Measurements from ENCODE around the gene RPE.

RPE gene

GRCh38 chr2:210028178-210028577, 25.7 kb downstream of the RPE start:
- no peak for DNase-seq
- Histone ChIP-seq H3K9me3 (no peaks in the 10 kb centered on the region), H3K36me3 (peaks cover 8% of the 10 kb centered on the region), H3K27me3 (no peaks in the 10 kb centered on the region), H3K4me3 (ENCODE audit: low read depth, low read length) (no peak overlapping the region), H3K4me1 (no peaks in the 10 kb centered on the region)
- TF ChIP-seq, protein P1, sequence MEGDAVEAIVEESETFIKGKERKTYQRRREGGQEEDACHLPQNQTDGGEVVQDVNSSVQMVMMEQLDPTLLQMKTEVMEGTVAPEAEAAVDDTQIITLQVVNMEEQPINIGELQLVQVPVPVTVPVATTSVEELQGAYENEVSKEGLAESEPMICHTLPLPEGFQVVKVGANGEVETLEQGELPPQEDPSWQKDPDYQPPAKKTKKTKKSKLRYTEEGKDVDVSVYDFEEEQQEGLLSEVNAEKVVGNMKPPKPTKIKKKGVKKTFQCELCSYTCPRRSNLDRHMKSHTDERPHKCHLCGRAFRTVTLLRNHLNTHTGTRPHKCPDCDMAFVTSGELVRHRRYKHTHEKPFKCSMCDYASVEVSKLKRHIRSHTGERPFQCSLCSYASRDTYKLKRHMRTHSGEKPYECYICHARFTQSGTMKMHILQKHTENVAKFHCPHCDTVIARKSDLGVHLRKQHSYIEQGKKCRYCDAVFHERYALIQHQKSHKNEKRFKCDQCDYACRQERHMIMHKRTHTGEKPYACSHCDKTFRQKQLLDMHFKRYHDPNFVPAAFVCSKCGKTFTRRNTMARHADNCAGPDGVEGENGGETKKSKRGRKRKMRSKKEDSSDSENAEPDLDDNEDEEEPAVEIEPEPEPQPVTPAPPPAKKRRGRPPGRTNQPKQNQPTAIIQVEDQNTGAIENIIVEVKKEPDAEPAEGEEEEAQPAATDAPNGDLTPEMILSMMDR (IDR thresholded peaks at IDR 0.05; ENCODE audit: low read depth, low read length), result no peak

DNA sequence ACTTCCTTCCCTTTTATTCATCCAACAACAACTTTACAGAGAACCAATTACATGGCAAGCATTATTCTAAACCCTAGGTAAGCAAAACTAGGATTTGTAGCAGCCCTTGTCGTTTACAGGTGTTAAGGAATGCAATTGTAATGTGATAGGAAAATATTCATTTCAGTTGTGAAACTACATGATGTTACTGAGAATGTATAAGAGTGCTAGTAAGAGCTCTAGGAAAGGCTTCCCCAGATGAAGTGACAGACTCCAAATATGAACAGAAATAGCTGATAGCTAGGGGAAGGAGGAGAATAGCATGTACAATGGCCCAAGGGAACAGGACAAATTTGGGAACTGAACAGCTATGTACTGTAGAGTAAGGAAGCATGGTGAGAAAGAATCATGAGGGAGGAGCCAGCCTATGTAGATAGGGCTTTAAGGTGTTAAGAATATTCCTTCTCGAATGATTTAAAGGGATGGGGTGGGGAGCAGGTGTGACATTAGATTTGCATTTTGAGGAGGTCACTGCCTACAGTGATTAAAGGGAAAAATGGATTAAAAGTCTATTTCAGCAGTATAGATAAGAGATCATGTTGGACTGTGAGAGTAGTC, 31.7 kb downstream of the RPE start:
- Histone ChIP-seq H3K36me3 (no peaks in the 10 kb centered on the region), H3K4me1 (no peaks in the 10 kb centered on the region), H3K4me3 (ENCODE audit: low read depth, low read length) (no peak overlapping the region), H3K9me3 (no peaks in the 10 kb centered on the region), H3K27me3 (no peaks in the 10 kb centered on the region)
- TF ChIP-seq, protein P1 (IDR thresholded peaks at IDR 0.05; ENCODE audit: low read depth, low read length), result no peak
- no peak for DNase-seq

GRCh38 chr2:210035679-210036078, 33.2 kb downstream of the RPE start:
- H3K4me3 ChIP-seq (ENCODE audit: low read depth, low read length), result no peak overlapping the region
- DNase-seq, result no peak
- no peaks in the 10 kb centered on the region for H3K4me1 ChIP-seq
- H3K27me3 ChIP-seq, result no peaks in the 10 kb centered on the region
- TF ChIP-seq, protein P1 (IDR thresholded peaks at IDR 0.05; ENCODE audit: low read depth, low read length), result no peak
- H3K36me3 ChIP-seq, result no peaks in the 10 kb centered on the region
- H3K9me3 ChIP-seq, result no peaks in the 10 kb centered on the region

DNA sequence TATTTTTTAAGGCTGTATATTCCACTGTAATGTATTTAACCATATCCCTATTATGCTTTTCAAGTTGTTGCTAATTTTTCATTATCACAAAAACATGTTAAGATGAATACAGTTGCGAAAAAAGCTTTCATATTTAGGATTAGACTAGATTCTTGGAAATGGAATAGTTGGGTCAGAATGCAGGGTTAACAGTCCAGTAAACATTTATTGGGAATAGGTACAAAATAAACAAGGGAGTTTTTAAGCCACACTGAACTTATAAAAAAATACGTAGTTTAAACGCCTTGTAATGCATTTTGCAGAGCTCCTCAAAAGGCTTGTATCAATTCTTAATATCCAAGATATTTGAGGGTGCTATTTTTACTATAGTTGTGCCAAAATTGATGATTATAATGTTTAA, 35.6 kb downstream of the RPE start:
- TF ChIP-seq, protein P1 (IDR thresholded peaks at IDR 0.05; ENCODE audit: low read depth, low read length), result no peak
- no peaks in the 10 kb centered on the region for H3K27me3 ChIP-seq
- H3K36me3 ChIP-seq, result no peaks in the 10 kb centered on the region
- H3K4me3 ChIP-seq (ENCODE audit: low read depth, low read length), result no peak overlapping the region
- H3K9me3 ChIP-seq, result no peaks in the 10 kb centered on the region
- no peak for DNase-seq
- H3K4me1 ChIP-seq, result no peaks in the 10 kb centered on the region

- H3K4me3 ChIP-seq (ENCODE audit: low read depth, low read length), result no peak overlapping the region
- H3K9me3 ChIP-seq, result no peaks in the 10 kb centered on the region
- TF ChIP-seq, protein P1 (IDR thresholded peaks at IDR 0.05; ENCODE audit: low read depth, low read length), result no peak
- H3K4me1 ChIP-seq, result no peaks in the 10 kb centered on the region
- DNase-seq, result no peak
- no peaks in the 10 kb centered on the region for H3K36me3 ChIP-seq
- H3K27me3 ChIP-seq, result no peaks in the 10 kb centered on the region
Observed at GRCh38 chr2:210046851-210047500, 44.5 kb downstream of the RPE start.

GRCh38 chr2:210049831-210050230, 47.4 kb downstream of the RPE start:
- H3K9me3 ChIP-seq, result no peaks in the 10 kb centered on the region
- TF ChIP-seq, protein P1 (IDR thresholded peaks at IDR 0.05; ENCODE audit: low read depth, low read length), result no peak
- H3K4me1 ChIP-seq, result no peaks in the 10 kb centered on the region
- no peak for DNase-seq
- no peaks in the 10 kb centered on the region for H3K36me3 ChIP-seq
- H3K27me3 ChIP-seq, result no peaks in the 10 kb centered on the region
- H3K4me3 ChIP-seq (ENCODE audit: low read depth, low read length), result no peak overlapping the region

All from BE2C (cell line).